Tibial nerve (tissue), 4 donors: ENCODE results near the gene DSG3. TPM values are rescaled to one million over a fixed set of nuclear protein-coding genes. Genes with fewer than 3 reads are reported as not detected.

Source experiments
- DNase-seq, 2 donors: peaks; one replicate each; pipeline ENCODE4 v3.0.0-alpha.2; 2019; ENCODE audit warnings: low spot score in 2 of 2
- H3K27ac ChIP-seq, 4 donors: fragments of 200-600 bp; sonication (generic) in 3 of 4; one replicate each; pipeline ENCODE4 v1.5.1; 2017 to 2019; ENCODE audit warnings: mild to moderate bottlenecking in 1 of 4
- H3K27me3 ChIP-seq, 2 donors: fragments of 200-600 bp; sonication (generic) in 1 of 2; one replicate each; pipeline versions ENCODE4 v1.5.1 to v1.6.0; 2017 to 2019
- H3K36me3 ChIP-seq, 3 donors: fragments of 200-600 bp; sonication (generic); one replicate each; pipeline ENCODE4 v1.5.1; 2018 to 2019
- H3K4me1 ChIP-seq, 4 donors: fragments of 200-600 bp; sonication (generic) in 3 of 4; one replicate each; pipeline ENCODE4 v1.5.1; 2017 to 2019
- H3K4me3 ChIP-seq, 4 donors: fragments of 200-600 bp; sonication (generic) in 3 of 4; one replicate each; pipeline ENCODE4 v1.5.1; 2017 to 2019; ENCODE audit warnings: mild to moderate bottlenecking in 1 of 4, moderate library complexity in 1 of 4
- H3K9me3 ChIP-seq, 4 donors: fragments of 200-600 bp; sonication (generic) in 3 of 4; one replicate each; pipeline ENCODE4 v1.5.1; 2017 to 2019
- CTCF ChIP-seq, 5 experiments: fragments of 200-600 bp in 3 of 5; fragments of 450-650 bp in 2 of 5; sonication (generic) in 3 of 5; IDR thresholded peaks; one replicate each; pipeline ENCODE4 v1.5.1; 2016 to 2019; ENCODE audit warnings: antibody characterized with exemption in 5 of 5, mild to moderate bottlenecking in 3 of 5, moderate library complexity in 2 of 5
- EP300 ChIP-seq, 2 donors: sonication (generic); formaldehyde crosslinking; IDR thresholded peaks; one replicate each; pipeline ENCODE4 v1.6.1; 2017; ENCODE audit warnings: antibody characterized with exemption in 2 of 2, mild to moderate bottlenecking in 1 of 2
- POLR2A ChIP-seq, 2 donors: fragments of 450-650 bp; IDR thresholded peaks; one replicate each; pipeline ENCODE4 v1.6.1; 2017; ENCODE audit warnings: antibody characterized with exemption in 2 of 2, mild to moderate bottlenecking in 2 of 2, moderate library complexity in 2 of 2
- WGBS, 2 donors: methylation state at CpG; one replicate each; pipeline ENCODE4 v1.1.5; 2018; 5-methylcytosine and 5-hydroxymethylcytosine counted together
- total RNA-seq, 4 donors: library from RNA; depleted of rRNA; stranded (reverse); fragments of >200 nt; gene quantifications; one replicate each; pipeline ENCODE4 v1.1.0, GENCODE V29; 2016

The DSG3 gene
- total RNA-seq, 4 donors from 2014 or later, result not detected

- H3K36me3 ChIP-seq, result no peaks in the 10 kb centered on the region
- no peak overlapping the region for H3K4me3 ChIP-seq
- 81 to 93% methylated on average over 2 of the region's 2 CpGs for WGBS, 2 donors
- no peak for TF ChIP-seq CTCF (IDR thresholded peaks at IDR 0.05)
- TF ChIP-seq POLR2A (IDR thresholded peaks at IDR 0.05), result no peak
- TF ChIP-seq EP300 (IDR thresholded peaks at IDR 0.05), result no peak
- no peaks in the 10 kb centered on the region for H3K9me3 ChIP-seq
- no peak overlapping the region for H3K27ac ChIP-seq
- no peaks in the 10 kb centered on the region for H3K27me3 ChIP-seq
- no peak for DNase-seq
- H3K4me1 ChIP-seq, result no peaks in the 10 kb centered on the region
Observed at GRCh38 chr18:31426021-31426420, 21.5 kb upstream of the DSG3 start.

GRCh38 chr18:31426871-31427406, 20.6 kb upstream of the DSG3 start:
- Histone ChIP-seq H3K27ac (no peak overlapping the region), H3K36me3 (no peaks in the 10 kb centered on the region), H3K4me1 (no peaks in the 10 kb centered on the region), H3K27me3 (no peaks in the 10 kb centered on the region), H3K4me3 (no peak overlapping the region), H3K9me3 (peaks cover 0 to under 1% (median 0%) of the 10 kb centered on the region in 4 donors)
- 60 to 68% methylated on average over 5 of the region's 5 CpGs for WGBS, 2 donors
- DNase-seq, result no peak
- TF ChIP-seq CTCF (IDR thresholded peaks at IDR 0.05) (no peak), EP300 (IDR thresholded peaks at IDR 0.05) (no peak), POLR2A (IDR thresholded peaks at IDR 0.05) (no peak)

- Histone ChIP-seq H3K27me3 (no peaks in the 10 kb centered on the region), H3K9me3 (peaks cover 0 to 8% (median 0%) of the 10 kb centered on the region in 4 donors), H3K4me1 (no peaks in the 10 kb centered on the region), H3K36me3 (no peaks in the 10 kb centered on the region), H3K27ac (no peak overlapping the region), H3K4me3 (no peak overlapping the region)
- WGBS, 2 donors, result 94 to 95% methylated on average over 1 of the region's 1 CpG
- no peak for DNase-seq
- no peak for TF ChIP-seq POLR2A (IDR thresholded peaks at IDR 0.05)
- no peak for TF ChIP-seq EP300 (IDR thresholded peaks at IDR 0.05)
- TF ChIP-seq CTCF (IDR thresholded peaks at IDR 0.05), result no peak
Observed at GRCh38 chr18:31428211-31428610, 19.3 kb upstream of the DSG3 start.

GRCh38 chr18:31429623-31430022, 17.9 kb upstream of the DSG3 start:
- no peak for TF ChIP-seq CTCF (IDR thresholded peaks at IDR 0.05)
- Histone ChIP-seq H3K36me3 (no peaks in the 10 kb centered on the region), H3K9me3 (peaks cover 0 to 8% (median 0%) of the 10 kb centered on the region in 4 donors), H3K4me3 (no peak overlapping the region), H3K27me3 (no peaks in the 10 kb centered on the region), H3K4me1 (no peaks in the 10 kb centered on the region), H3K27ac (no peak overlapping the region)
- 53 to 58% methylated on average over 2 of the region's 2 CpGs for WGBS, 2 donors
- DNase-seq, result no peak

GRCh38 chr18:31430072-31430471, 17.5 kb upstream of the DSG3 start:
- Histone ChIP-seq H3K4me1 (no peaks in the 10 kb centered on the region), H3K27me3 (no peaks in the 10 kb centered on the region), H3K36me3 (no peaks in the 10 kb centered on the region), H3K9me3 (peaks cover 0 to 8% (median 0%) of the 10 kb centered on the region in 4 donors), H3K4me3 (no peak overlapping the region), H3K27ac (no peak overlapping the region)
- no peak for TF ChIP-seq EP300 (IDR thresholded peaks at IDR 0.05)
- TF ChIP-seq POLR2A (IDR thresholded peaks at IDR 0.05), result no peak
- no peak for TF ChIP-seq CTCF (IDR thresholded peaks at IDR 0.05)
- 72% methylated on average over 4 of the region's 4 CpGs for WGBS, 2 donors
- DNase-seq, result no peak
